Thyroid gland (tissue), 4 donors: ENCODE results near the gene USP11.

Experiments used
- CTCF ChIP-seq, 6 experiments: fragments of 200-600 bp in 3 of 6; fragments of 450-650 bp in 3 of 6; sonication (generic) in 3 of 6; IDR thresholded peaks; one replicate each; pipeline ENCODE4 v1.5.1; 2016 to 2019; ENCODE audit warnings: antibody characterized with exemption in 6 of 6, mild to moderate bottlenecking in 2 of 6, inconsistent platforms in 1 of 6, moderate library complexity in 1 of 6
- POLR2A ChIP-seq, 2 donors: fragments of 450-650 bp; IDR thresholded peaks; one replicate each; pipeline ENCODE4 v1.6.1; 2017; ENCODE audit warnings: antibody characterized with exemption in 2 of 2, mild to moderate bottlenecking in 2 of 2, moderate library complexity in 1 of 2

DNA sequence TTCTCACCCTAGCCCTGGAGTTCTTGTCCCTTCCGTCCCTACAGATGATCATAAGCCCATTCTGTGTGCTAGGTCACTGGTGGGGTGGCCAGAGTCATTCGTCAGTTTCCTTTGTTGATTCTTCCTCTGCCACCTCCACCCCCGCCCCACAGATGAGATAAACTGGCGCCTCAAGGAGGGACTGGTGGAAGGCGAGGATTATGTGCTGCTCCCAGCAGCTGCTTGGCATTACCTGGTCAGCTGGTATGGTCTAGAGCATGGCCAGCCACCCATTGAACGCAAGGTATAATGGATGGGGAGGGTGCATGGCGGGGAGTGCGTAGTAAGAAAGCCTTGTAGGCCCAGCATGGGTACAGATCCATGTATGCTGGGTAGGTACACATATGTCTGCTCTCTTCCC, 6.4 kb downstream of the USP11 start:
- TF ChIP-seq POLR2A (IDR thresholded peaks at IDR 0.05) (no peak), CTCF (IDR thresholded peaks at IDR 0.05) (no peak)
